ENCODE data around the gene C3orf62. TPM values are rescaled to one million over a fixed set of nuclear protein-coding genes. Genes with fewer than 3 reads are reported as not detected.
"Not testable (repeated sequence)": the region's sequence is repeated elsewhere in the genome, so short reads cannot be mapped to it uniquely, and the experiment has no call there.

The C3orf62 gene
- total RNA-seq, 2 experiments from 2014 or later: 10.4 to 11.1 TPM

GRCh38 chr3:49266410-49267095 is 10.5 kb downstream of the C3orf62 start:
- no peaks in the 10 kb centered on the region for H3K9me3 Mint-ChIP-seq (ENCODE audit: insufficient read depth)
- ChIA-PET CTCF (no interaction called here), POLR2A (interaction anchor here (0.6 kb wide), 1 partner anchor 14 kb away, joined by 3 read pairs; no protein-coding TSS in a partner anchor)
- H3K27ac Mint-ChIP-seq: peak overlapping the region; percentile 8
- H3K27me3 Mint-ChIP-seq (ENCODE audit: low read depth): no peaks in the 10 kb centered on the region
- peaks cover 21% of the 10 kb centered on the region for H3K36me3 Mint-ChIP-seq (ENCODE audit: low read depth)
- no peak overlapping the region for H3K4me3 Mint-ChIP-seq
- ATAC-seq: no peak
- H3K4me1 Mint-ChIP-seq (ENCODE audit: low read depth): no peaks in the 10 kb centered on the region
- no peak for DNase-seq

GRCh38 chr3:49265661-49266386 is 11.2 kb downstream of the C3orf62 start:
- no peaks in the 10 kb centered on the region for H3K9me3 Mint-ChIP-seq (ENCODE audit: insufficient read depth)
- no peaks in the 10 kb centered on the region for H3K4me1 Mint-ChIP-seq (ENCODE audit: low read depth)
- no peaks in the 10 kb centered on the region for H3K27me3 Mint-ChIP-seq (ENCODE audit: low read depth)
- H3K36me3 Mint-ChIP-seq (ENCODE audit: low read depth): peaks cover 15% of the 10 kb centered on the region
- DNase-seq: no peak
- ChIA-PET CTCF (no interaction called here), POLR2A (no interaction called here)
- H3K4me3 Mint-ChIP-seq: no peak overlapping the region
- no peak overlapping the region for H3K27ac Mint-ChIP-seq
- peak; percentile 8 for ATAC-seq

GRCh38 chr3:49263159-49263889 is 13.7 kb downstream of the C3orf62 start:
- CTCF ChIA-PET: no interaction called here
- no peak overlapping the region for H3K4me3 Mint-ChIP-seq
- DNase-seq: no peak
- no peaks in the 10 kb centered on the region for H3K4me1 Mint-ChIP-seq (ENCODE audit: low read depth)
- POLR2A ChIA-PET: no interaction called here
- no peak for ATAC-seq
- H3K9me3 Mint-ChIP-seq (ENCODE audit: insufficient read depth): no peaks in the 10 kb centered on the region
- no peak overlapping the region for H3K27ac Mint-ChIP-seq
- H3K27me3 Mint-ChIP-seq (ENCODE audit: low read depth): no peaks in the 10 kb centered on the region
- peaks cover 8% of the 10 kb centered on the region for H3K36me3 Mint-ChIP-seq (ENCODE audit: low read depth)

DNA sequence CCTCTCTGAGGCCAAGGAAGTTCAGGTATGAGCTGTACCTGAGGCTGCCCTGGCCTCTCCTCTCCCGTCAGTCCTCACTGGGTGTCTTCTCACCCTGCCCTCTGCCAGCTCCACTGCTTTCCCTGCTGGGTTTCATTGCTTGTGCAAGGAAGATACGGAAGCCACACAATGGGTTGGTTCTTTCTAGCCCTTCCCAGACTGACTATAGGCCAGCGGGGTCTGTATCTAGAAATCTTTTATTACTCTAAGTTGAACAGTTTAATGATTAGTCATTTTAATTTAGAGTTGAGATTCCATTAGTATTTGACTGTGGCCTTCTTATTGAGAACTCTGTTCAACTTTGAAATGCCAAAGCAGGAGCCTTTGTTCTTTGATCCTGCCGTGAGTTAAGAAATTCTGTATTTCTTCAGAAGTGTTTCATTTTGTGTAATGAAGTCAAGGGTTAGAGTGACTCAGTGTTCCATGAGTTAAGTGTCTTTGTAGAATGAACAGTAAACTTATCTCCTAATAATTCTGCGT is 16.2 kb downstream of the C3orf62 start:
- Mint-ChIP-seq H3K27me3 (ENCODE audit: low read depth) (no peaks in the 10 kb centered on the region), H3K4me1 (ENCODE audit: low read depth) (no peaks in the 10 kb centered on the region), H3K4me3 (no peak overlapping the region), H3K27ac (no peak overlapping the region), H3K9me3 (ENCODE audit: insufficient read depth) (no peaks in the 10 kb centered on the region), H3K36me3 (ENCODE audit: low read depth) (peaks cover 3% of the 10 kb centered on the region)
- POLR2A ChIA-PET: interaction anchor here (0.5 kb wide), 1 partner anchor 137 kb away, joined by 3 read pairs; no protein-coding TSS in a partner anchor
- no peak for DNase-seq
- CTCF ChIA-PET: no interaction called here
- ATAC-seq: no peak

GRCh38 chr3:49257187-49257586 is 19.8 kb downstream of the C3orf62 start:
- no peaks in the 10 kb centered on the region for H3K36me3 Mint-ChIP-seq (ENCODE audit: low read depth)
- H3K9me3 Mint-ChIP-seq (ENCODE audit: insufficient read depth): no peaks in the 10 kb centered on the region
- peaks cover 5% of the 10 kb centered on the region for H3K4me1 Mint-ChIP-seq (ENCODE audit: low read depth)
- H3K27ac Mint-ChIP-seq: no peak overlapping the region
- no peak for ATAC-seq
- H3K4me3 Mint-ChIP-seq: no peak overlapping the region
- CTCF ChIA-PET: no interaction called here
- POLR2A ChIA-PET: no interaction called here
- peaks cover 2% of the 10 kb centered on the region for H3K27me3 Mint-ChIP-seq (ENCODE audit: low read depth)
- DNase-seq: no peak

GRCh38 chr3:49255718-49256511 is 21.1 kb downstream of the C3orf62 start:
- H3K27ac Mint-ChIP-seq: no peak overlapping the region
- no peaks in the 10 kb centered on the region for H3K36me3 Mint-ChIP-seq (ENCODE audit: low read depth)
- ATAC-seq: no peak
- H3K4me1 Mint-ChIP-seq (ENCODE audit: low read depth): peaks cover 5% of the 10 kb centered on the region
- ChIA-PET POLR2A (no interaction called here), CTCF (no interaction called here)
- no peak overlapping the region for H3K4me3 Mint-ChIP-seq
- H3K9me3 Mint-ChIP-seq (ENCODE audit: insufficient read depth): no peaks in the 10 kb centered on the region
- DNase-seq: no peak
- H3K27me3 Mint-ChIP-seq (ENCODE audit: low read depth): peaks cover 2% of the 10 kb centered on the region

- no peak overlapping the region for H3K27ac Mint-ChIP-seq
- peaks cover 5% of the 10 kb centered on the region for H3K4me1 Mint-ChIP-seq (ENCODE audit: low read depth)
- ATAC-seq (no peak), DNase-seq (no peak)
- H3K27me3 Mint-ChIP-seq (ENCODE audit: low read depth): peaks cover 4% of the 10 kb centered on the region
- H3K36me3 Mint-ChIP-seq (ENCODE audit: low read depth): no peaks in the 10 kb centered on the region
- H3K9me3 Mint-ChIP-seq (ENCODE audit: insufficient read depth): no peaks in the 10 kb centered on the region
- ChIA-PET CTCF (no interaction called here), POLR2A (no interaction called here)
- no peak overlapping the region for H3K4me3 Mint-ChIP-seq
Observed at GRCh38 chr3:49255112-49255511, 21.9 kb downstream of the C3orf62 start.

GRCh38 chr3:49253512-49253911 is 23.5 kb downstream of the C3orf62 start:
- Mint-ChIP-seq H3K27ac (no peak overlapping the region), H3K4me3 (no peak overlapping the region), H3K36me3 (ENCODE audit: low read depth) (no peaks in the 10 kb centered on the region), H3K4me1 (ENCODE audit: low read depth) (peaks cover 5% of the 10 kb centered on the region), H3K9me3 (ENCODE audit: insufficient read depth) (no peaks in the 10 kb centered on the region), H3K27me3 (ENCODE audit: low read depth) (peaks cover 4% of the 10 kb centered on the region)
- no peak for ATAC-seq
- ChIA-PET POLR2A (no interaction called here), CTCF (no interaction called here)
- no peak for DNase-seq

DNA sequence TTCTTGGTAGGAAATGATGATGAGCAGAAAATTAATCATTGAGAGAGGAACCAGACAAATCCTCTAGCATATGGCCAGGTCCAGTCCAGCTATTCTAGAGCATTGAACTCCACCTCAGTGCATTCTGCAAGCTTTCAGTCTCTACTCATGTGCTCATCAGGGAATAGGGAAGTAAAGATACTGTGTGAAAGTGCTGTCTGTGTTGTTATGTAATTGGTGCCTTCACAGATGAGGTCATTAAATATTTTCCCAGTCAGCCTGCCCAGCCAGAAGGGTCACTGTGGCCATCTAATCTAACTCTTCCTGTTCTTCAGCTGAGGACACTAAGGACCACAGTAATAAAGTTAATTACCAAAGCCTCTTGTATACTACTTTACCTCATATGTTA is 28.2 kb downstream of the C3orf62 start:
- Mint-ChIP-seq H3K27me3 (ENCODE audit: low read depth) (peaks cover 4% of the 10 kb centered on the region), H3K27ac (no peak overlapping the region), H3K36me3 (ENCODE audit: low read depth) (no peaks in the 10 kb centered on the region), H3K4me3 (no peak overlapping the region), H3K4me1 (ENCODE audit: low read depth) (no peaks in the 10 kb centered on the region), H3K9me3 (ENCODE audit: insufficient read depth) (no peaks in the 10 kb centered on the region)
- ChIA-PET POLR2A (no interaction called here), CTCF (no interaction called here)
- DNase-seq (no peak), ATAC-seq (no peak)

- Mint-ChIP-seq H3K27me3 (ENCODE audit: low read depth) (peaks cover 4% of the 10 kb centered on the region), H3K9me3 (ENCODE audit: insufficient read depth) (no peaks in the 10 kb centered on the region), H3K4me3 (no peak overlapping the region), H3K4me1 (ENCODE audit: low read depth) (no peaks in the 10 kb centered on the region), H3K36me3 (ENCODE audit: low read depth) (no peaks in the 10 kb centered on the region), H3K27ac (no peak overlapping the region)
- ChIA-PET POLR2A (interaction anchor here (0.7 kb wide), 2 partner anchors 9 to 150 kb away, joined by 3 to 6 read pairs; no protein-coding TSS in a partner anchor), CTCF (interaction anchor here (0.6 to 0.7 kb wide), 2 partner anchors 8 to 95 kb away, joined by 3 read pairs; partner anchors contain the start of gene USP4)
- no peak for DNase-seq
- no peak for ATAC-seq
Observed at GRCh38 chr3:49244581-49245205, 32.3 kb downstream of the C3orf62 start.

GRCh38 chr3:49240091-49240490 is 36.9 kb downstream of the C3orf62 start:
- ATAC-seq; POLR2A ChIA-PET; H3K4me1 Mint-ChIP-seq (ENCODE audit: low read depth); H3K27ac Mint-ChIP-seq; DNase-seq; CTCF ChIA-PET; H3K27me3 Mint-ChIP-seq (ENCODE audit: low read depth); H3K9me3 Mint-ChIP-seq (ENCODE audit: insufficient read depth); H3K4me3 Mint-ChIP-seq; H3K36me3 Mint-ChIP-seq (ENCODE audit: low read depth): not testable (repeated sequence)

Data from activated CD8-positive, alpha-beta T cell treated with anti-CD3 and anti-CD28 coated beads, Interleukin-2, amount 10 ng/mL, durations not matched to agents 7 days and 5 days (primary cell).